ENCODE data around the gene WWOX. TPM values are rescaled to one million over a fixed set of nuclear protein-coding genes. Genes with fewer than 3 reads are reported as not detected.

The WWOX gene
- total RNA-seq, 4 donors from 2014 or later: 76.8 to 102 (median 83.6) TPM

- Histone ChIP-seq H3K27ac (no peak overlapping the region), H3K36me3 (no peaks in the 10 kb centered on the region), H3K9me3 (no peaks in the 10 kb centered on the region), H3K4me3 (no peak overlapping the region), H3K27me3 (no peaks in the 10 kb centered on the region), H3K4me1 (no peaks in the 10 kb centered on the region)
- no peak for TF ChIP-seq EP300 (IDR thresholded peaks at IDR 0.05)
- no peak for TF ChIP-seq POLR2A (IDR thresholded peaks at IDR 0.05)
- TF ChIP-seq CTCF (IDR thresholded peaks at IDR 0.05): no peak
- no peak for DNase-seq (ENCODE audit: low spot score in 2 of 2)
- 84 to 88% methylated on average over 10 of the region's 10 CpGs for WGBS, 2 donors
Observed at GRCh38 chr16:78494674-78495073, 395.2 kb downstream of the WWOX start.

GRCh38 chr16:78496189-78496588 is 396.7 kb downstream of the WWOX start:
- DNase-seq (ENCODE audit: low spot score in 2 of 2): no peak
- H3K36me3 ChIP-seq: no peaks in the 10 kb centered on the region
- no peaks in the 10 kb centered on the region for H3K4me1 ChIP-seq
- no peaks in the 10 kb centered on the region for H3K9me3 ChIP-seq
- TF ChIP-seq POLR2A (IDR thresholded peaks at IDR 0.05) (no peak), CTCF (IDR thresholded peaks at IDR 0.05) (no peak), EP300 (IDR thresholded peaks at IDR 0.05) (no peak)
- no peak overlapping the region for H3K4me3 ChIP-seq
- H3K27me3 ChIP-seq: no peaks in the 10 kb centered on the region
- no peak overlapping the region for H3K27ac ChIP-seq
- WGBS, 2 donors: 93 to 96% methylated on average over 7 of the region's 7 CpGs

GRCh38 chr16:78499399-78499798 is 399.9 kb downstream of the WWOX start:
- peaks cover 0 to 11% (median 5%) of the 10 kb centered on the region in 4 donors for H3K4me1 ChIP-seq
- no peaks in the 10 kb centered on the region for H3K9me3 ChIP-seq
- no peak overlapping the region for H3K27ac ChIP-seq
- no peak overlapping the region for H3K4me3 ChIP-seq
- 86 to 88% methylated on average over 10 of the region's 10 CpGs for WGBS, 2 donors
- TF ChIP-seq EP300 (IDR thresholded peaks at IDR 0.05) (no peak), POLR2A (IDR thresholded peaks at IDR 0.05) (no peak), CTCF (IDR thresholded peaks at IDR 0.05) (no peak)
- H3K27me3 ChIP-seq: no peaks in the 10 kb centered on the region
- no peak for DNase-seq (ENCODE audit: low spot score in 2 of 2)
- no peaks in the 10 kb centered on the region for H3K36me3 ChIP-seq

GRCh38 chr16:78500659-78501270 is 401.3 kb downstream of the WWOX start:
- peaks cover 0 to 25% (median 6%) of the 10 kb centered on the region in 4 donors for H3K4me1 ChIP-seq
- no peaks in the 10 kb centered on the region for H3K36me3 ChIP-seq
- WGBS, 2 donors: 86 to 92% methylated on average over 8 of the region's 8 CpGs
- no peaks in the 10 kb centered on the region for H3K27me3 ChIP-seq
- DNase-seq (ENCODE audit: low spot score in 2 of 2): no peak
- no peak overlapping the region for H3K4me3 ChIP-seq
- no peak overlapping the region for H3K27ac ChIP-seq
- TF ChIP-seq POLR2A (IDR thresholded peaks at IDR 0.05) (no peak), EP300 (IDR thresholded peaks at IDR 0.05) (no peak), CTCF (IDR thresholded peaks at IDR 0.05) (no peak)
- no peaks in the 10 kb centered on the region for H3K9me3 ChIP-seq

- no peak overlapping the region for H3K4me3 ChIP-seq
- 93 to 96% methylated on average over 8 of the region's 8 CpGs for WGBS, 2 donors
- TF ChIP-seq EP300 (IDR thresholded peaks at IDR 0.05): no peak
- no peak for TF ChIP-seq CTCF (IDR thresholded peaks at IDR 0.05)
- no peak for TF ChIP-seq POLR2A (IDR thresholded peaks at IDR 0.05)
- H3K27ac ChIP-seq: no peak overlapping the region
- H3K27me3 ChIP-seq: no peaks in the 10 kb centered on the region
- no peaks in the 10 kb centered on the region for H3K9me3 ChIP-seq
- no peak for DNase-seq (ENCODE audit: low spot score in 2 of 2)
- H3K4me1 ChIP-seq: peaks cover 0 to 32% (median 9%) of the 10 kb centered on the region in 4 donors
- no peaks in the 10 kb centered on the region for H3K36me3 ChIP-seq
Observed at GRCh38 chr16:78501744-78502143, 402.3 kb downstream of the WWOX start.
